Common myeloid progenitor, CD34-positive (primary cell): ENCODE data around the gene NFU1.

ENCODE experiments used
- CTCF ChIA-PET: fragments of 350-600 bp; sonication (Branson Sonifier 250); formaldehyde crosslinking; loops from one replicate; lab custom pipeline; 2021; ENCODE audit warnings: antibody characterized with exemption; lab: Charles Lee
- POLR2A ChIA-PET: fragments of 350-600 bp; sonication (Branson Sonifier 250); formaldehyde crosslinking; loops from one replicate; lab custom pipeline; 2021; ENCODE audit warnings: antibody characterized with exemption; lab: Charles Lee
- DNase-seq, 3 donors: peaks; one replicate each; pipeline versions ENCODE4 v3.0.0 to v3.0.0-alpha.2; 2013
- H3K27ac ChIP-seq, 2 experiments: 1 replicate in 1 of 2; 2 replicates in 1 of 2; pipeline ENCODE4 v1.7.0; 2013; ENCODE audit warnings: inconsistent platforms in 2 of 2, low read length in 2 of 2, mild to moderate bottlenecking in 2 of 2, low read depth in 1 of 2, moderate library complexity in 1 of 2; ENCODE audit not compliant: severe bottlenecking in 2 of 2, insufficient read depth in 1 of 2, poor library complexity in 1 of 2
- H3K27me3 ChIP-seq, 5 experiments: replicated peaks in 2 of 5; 1 replicate in 3 of 5; 2 replicates in 2 of 5; pipeline versions ENCODE4 v1.6.1 to v1.7.0; 2013; ENCODE audit warnings: low read length in 4 of 5, mild to moderate bottlenecking in 2 of 5, moderate library complexity in 2 of 5, inconsistent platforms in 1 of 5; ENCODE audit not compliant: insufficient read depth in 5 of 5, control insufficient read depth in 4 of 5
- H3K36me3 ChIP-seq, 4 experiments: 1 replicate in 2 of 4; 2 replicates in 2 of 4; pipeline versions ENCODE4 v1.6.1 to v1.7.0; 2013; ENCODE audit warnings: low read length in 3 of 4, control low read depth in 1 of 4, mild to moderate bottlenecking in 1 of 4; ENCODE audit not compliant: control insufficient read depth in 4 of 4, insufficient read depth in 4 of 4
- H3K4me1 ChIP-seq, 4 experiments: 1 replicate in 3 of 4; 2 replicates in 1 of 4; pipeline versions ENCODE4 v1.6.1 to v1.7.1; 2013; ENCODE audit warnings: low read length in 3 of 4, mild to moderate bottlenecking in 3 of 4, control low read depth in 1 of 4, inconsistent platforms in 1 of 4, moderate library complexity in 1 of 4; ENCODE audit not compliant: control insufficient read depth in 4 of 4, insufficient read depth in 4 of 4; ENCODE audit errors: control extremely low read depth in 1 of 4
- H3K4me3 ChIP-seq, 7 experiments: 1 replicate in 4 of 7; 2 replicates in 3 of 7; pipeline versions ENCODE4 v1.5.1 to v1.7.0; 2013; ENCODE audit warnings: mild to moderate bottlenecking in 7 of 7, low read length in 6 of 7, moderate library complexity in 6 of 7, inconsistent platforms in 2 of 7, low read depth in 2 of 7, control low read depth in 1 of 7; ENCODE audit not compliant: insufficient read depth in 4 of 7, control insufficient read depth in 1 of 7; ENCODE audit errors: extremely low read depth in 1 of 7
- H3K9me3 ChIP-seq, 5 experiments: 1 replicate in 4 of 5; 2 replicates in 1 of 5; pipeline versions ENCODE4 v1.6.1 to v1.7.1; 2013; ENCODE audit warnings: low read length in 4 of 5, mild to moderate bottlenecking in 2 of 5, inconsistent platforms in 1 of 5, low read depth in 1 of 5, moderate library complexity in 1 of 5; ENCODE audit not compliant: control insufficient read depth in 4 of 5, insufficient read depth in 2 of 5; ENCODE audit errors: control extremely low read depth in 1 of 5
- WGBS: methylation state at CpG from one replicate; pipeline ENCODE4 v1.1.5; 2013; ENCODE audit not compliant: insufficient coverage; 5-methylcytosine and 5-hydroxymethylcytosine counted together

NFU1 gene

GRCh38 chr2:69471793-69472192 lies 34.6 kb upstream of the NFU1 start:
- Histone ChIP-seq H3K36me3 (peaks cover 0 to under 1% (median under 1%) of the 10 kb centered on the region in 4 experiments), H3K4me3 (no peak overlapping the region), H3K27me3 (no peaks in the 10 kb centered on the region), H3K27ac (no peak overlapping the region), H3K4me1 (no peaks in the 10 kb centered on the region), H3K9me3 (no peaks in the 10 kb centered on the region)
- ChIA-PET POLR2A (no interaction called here), CTCF (no interaction called here)
- WGBS = no CpG with 5 or more reads among the region's 2 CpGs
- no peak for DNase-seq

GRCh38 chr2:69470911-69471310 lies 33.7 kb upstream of the NFU1 start:
- CTCF ChIA-PET = interaction anchor here (0.8 kb wide), 1 partner anchor 54 kb away, joined by 3 read pairs; no protein-coding TSS in a partner anchor
- Histone ChIP-seq H3K9me3 (no peaks in the 10 kb centered on the region), H3K4me3 (no peak overlapping the region), H3K27me3 (no peaks in the 10 kb centered on the region), H3K36me3 (peaks cover 1 to 8% (median 4%) of the 10 kb centered on the region in 4 experiments), H3K4me1 (no peaks in the 10 kb centered on the region), H3K27ac (no peak overlapping the region)
- WGBS = 80% methylated on average over 2 of the region's 5 CpGs
- POLR2A ChIA-PET = no interaction called here
- DNase-seq = no peak

- Histone ChIP-seq H3K4me1 (no peaks in the 10 kb centered on the region), H3K36me3 (peaks cover 5 to 16% (median 8%) of the 10 kb centered on the region in 4 experiments), H3K27ac (no peak overlapping the region), H3K4me3 (no peak overlapping the region), H3K27me3 (no peaks in the 10 kb centered on the region), H3K9me3 (no peaks in the 10 kb centered on the region)
- WGBS = 100% methylated on average over 1 of the region's 1 CpG
- POLR2A ChIA-PET = no interaction called here
- CTCF ChIA-PET = no interaction called here
- DNase-seq = no peak
Observed at GRCh38 chr2:69469784-69470183, 32.5 kb upstream of the NFU1 start.

GRCh38 chr2:69469375-69469774 lies 32.1 kb upstream of the NFU1 start:
- no peaks in the 10 kb centered on the region for H3K27me3 ChIP-seq
- H3K36me3 ChIP-seq = peaks cover 5 to 16% (median 8%) of the 10 kb centered on the region in 4 experiments
- DNase-seq = no peak
- H3K9me3 ChIP-seq = no peaks in the 10 kb centered on the region
- 94% methylated on average over 2 of the region's 3 CpGs for WGBS
- no peak overlapping the region for H3K4me3 ChIP-seq
- ChIA-PET POLR2A (no interaction called here), CTCF (no interaction called here)
- H3K4me1 ChIP-seq = no peaks in the 10 kb centered on the region
- no peak overlapping the region for H3K27ac ChIP-seq

- CTCF ChIA-PET = interaction anchor here (1.4 kb wide), 1 partner anchor 29 kb away, joined by 5 read pairs; the partner anchor contains the start of gene NFU1
- Histone ChIP-seq H3K36me3 (peaks cover 5 to 16% (median 8%) of the 10 kb centered on the region in 4 experiments), H3K27me3 (no peaks in the 10 kb centered on the region), H3K4me1 (no peaks in the 10 kb centered on the region), H3K27ac (no peak overlapping the region), H3K4me3 (no peak overlapping the region), H3K9me3 (no peaks in the 10 kb centered on the region)
- 100% methylated on average over 3 of the region's 8 CpGs for WGBS
- POLR2A ChIA-PET = no interaction called here
- no peak for DNase-seq
Observed at GRCh38 chr2:69466728-69467127, 29.5 kb upstream of the NFU1 start.

- ChIA-PET CTCF (interaction anchor here (0.6 to 1.5 kb wide), 6 partner anchors 9 to 464 kb away, joined by 3 to 5 read pairs (median 4); partner anchors contain the start of gene NFU1), POLR2A (no interaction called here)
- H3K4me3 ChIP-seq = no peak overlapping the region
- no peak overlapping the region for H3K27ac ChIP-seq
- WGBS = 99% methylated on average over 9 of the region's 14 CpGs
- no peak for DNase-seq
- no peaks in the 10 kb centered on the region for H3K4me1 ChIP-seq
- no peaks in the 10 kb centered on the region for H3K9me3 ChIP-seq
- no peaks in the 10 kb centered on the region for H3K27me3 ChIP-seq
- peaks cover 5 to 16% (median 9%) of the 10 kb centered on the region in 4 experiments for H3K36me3 ChIP-seq
Observed at GRCh38 chr2:69465513-69466456, 28.6 kb upstream of the NFU1 start.

GRCh38 chr2:69464575-69464974 lies 27.3 kb upstream of the NFU1 start:
- CTCF ChIA-PET = interaction anchor here (0.7 to 1.6 kb wide), 2 partner anchors 21 to 34 kb away, joined by 3 read pairs; no protein-coding TSS in a partner anchor
- H3K27ac ChIP-seq = no peak overlapping the region
- H3K9me3 ChIP-seq = no peaks in the 10 kb centered on the region
- POLR2A ChIA-PET = no interaction called here
- H3K27me3 ChIP-seq = no peaks in the 10 kb centered on the region
- WGBS = 100% methylated on average over 2 of the region's 3 CpGs
- no peak overlapping the region for H3K4me3 ChIP-seq
- no peak for DNase-seq
- no peaks in the 10 kb centered on the region for H3K4me1 ChIP-seq
- peaks cover 5 to 16% (median 9%) of the 10 kb centered on the region in 4 experiments for H3K36me3 ChIP-seq
